ENCODE results near the gene IGDCC3.
"Not testable (repeated sequence)": the region's sequence is repeated elsewhere in the genome, so short reads cannot be mapped to it uniquely, and the experiment has no call there.

The IGDCC3 gene

GRCh38 chr15:65406424-65407000, 28.7 kb upstream of the IGDCC3 start:
- no peak for DNase-seq (ENCODE audit: low read depth, low spot score)

- no peak for DNase-seq (ENCODE audit: low read depth, low spot score)
Observed at GRCh38 chr15:65405791-65406423, 28.1 kb upstream of the IGDCC3 start.

- DNase-seq (ENCODE audit: low read depth, low spot score), result no peak
Observed at GRCh38 chr15:65404186-65404872, 26.5 kb upstream of the IGDCC3 start.

DNA sequence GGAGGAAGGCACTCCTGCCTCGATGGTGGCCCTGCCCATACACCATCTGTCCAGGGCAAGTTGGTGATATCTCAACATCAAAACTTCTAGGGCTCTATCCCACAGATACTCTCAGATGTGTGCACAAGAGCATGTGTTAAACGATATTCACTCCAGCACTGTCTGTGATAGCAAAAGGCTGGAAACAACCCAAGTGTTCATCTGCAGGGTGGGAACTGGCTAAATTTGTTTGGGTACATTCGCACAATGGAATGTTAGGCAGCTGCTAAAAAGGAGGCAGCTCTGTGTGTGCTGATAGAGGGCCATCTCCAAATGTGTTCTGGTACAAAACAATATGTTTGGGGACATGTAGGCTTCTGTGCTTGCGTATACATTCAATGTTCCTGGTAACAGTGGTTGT, 25.2 kb upstream of the IGDCC3 start:
- no peak for DNase-seq (ENCODE audit: low read depth, low spot score)

DNA sequence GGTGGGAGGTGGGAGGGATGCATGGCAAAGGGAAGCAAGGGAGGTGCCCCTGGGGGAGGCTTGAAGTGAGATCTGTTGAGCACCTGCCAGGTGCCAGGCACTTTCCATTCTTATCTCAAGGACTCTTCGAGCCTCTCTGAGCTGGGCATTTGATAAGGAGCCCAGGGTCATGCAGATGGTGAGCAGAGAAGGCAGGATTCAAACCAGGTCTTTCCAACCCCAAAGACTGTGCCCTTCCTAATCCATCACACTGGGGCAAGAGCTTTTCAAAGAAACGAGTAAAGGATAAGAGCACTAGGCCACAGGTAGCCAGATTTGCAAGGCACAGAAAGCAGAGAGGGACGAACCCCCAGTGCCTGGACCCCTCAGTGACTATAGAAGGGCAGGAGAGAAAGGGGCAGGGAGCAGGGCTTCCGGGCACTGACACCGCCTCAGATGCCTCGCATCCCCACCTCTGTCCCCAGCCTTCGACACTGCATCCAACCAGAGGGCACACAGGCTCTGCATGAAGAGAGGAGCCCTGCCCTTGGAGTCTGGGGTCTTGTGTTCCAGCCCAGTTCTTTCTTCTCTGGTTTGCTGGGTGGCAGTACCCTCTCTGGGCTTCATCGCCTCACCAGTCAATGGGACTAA, 23.9 kb upstream of the IGDCC3 start:
- no peak for DNase-seq (ENCODE audit: low read depth, low spot score)

GRCh38 chr15:65400760-65401610, 23.2 kb upstream of the IGDCC3 start:
- peak; percentile 22 for DNase-seq (ENCODE audit: low read depth, low spot score)

DNA sequence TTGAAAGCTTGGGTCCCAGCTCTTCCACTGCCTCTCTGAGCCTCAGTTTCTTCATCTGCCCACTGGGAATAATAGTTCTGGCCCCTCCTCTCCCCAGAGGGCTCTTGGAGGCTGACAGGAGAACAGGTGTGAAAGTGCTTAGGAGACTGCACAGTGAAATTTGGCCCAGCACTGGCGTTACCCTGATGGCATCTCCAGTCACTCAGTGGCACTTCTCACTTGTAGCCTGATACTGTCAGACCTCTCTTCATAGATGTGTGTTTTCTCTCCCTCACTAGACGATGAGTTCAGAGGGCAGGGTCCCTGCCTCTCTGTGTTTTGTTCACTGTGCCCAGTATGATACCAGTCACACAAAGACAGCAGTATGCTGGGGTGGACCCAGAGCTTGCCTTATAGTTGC, 22.2 kb upstream of the IGDCC3 start:
- DNase-seq (ENCODE audit: low read depth, low spot score), result no peak

DNA sequence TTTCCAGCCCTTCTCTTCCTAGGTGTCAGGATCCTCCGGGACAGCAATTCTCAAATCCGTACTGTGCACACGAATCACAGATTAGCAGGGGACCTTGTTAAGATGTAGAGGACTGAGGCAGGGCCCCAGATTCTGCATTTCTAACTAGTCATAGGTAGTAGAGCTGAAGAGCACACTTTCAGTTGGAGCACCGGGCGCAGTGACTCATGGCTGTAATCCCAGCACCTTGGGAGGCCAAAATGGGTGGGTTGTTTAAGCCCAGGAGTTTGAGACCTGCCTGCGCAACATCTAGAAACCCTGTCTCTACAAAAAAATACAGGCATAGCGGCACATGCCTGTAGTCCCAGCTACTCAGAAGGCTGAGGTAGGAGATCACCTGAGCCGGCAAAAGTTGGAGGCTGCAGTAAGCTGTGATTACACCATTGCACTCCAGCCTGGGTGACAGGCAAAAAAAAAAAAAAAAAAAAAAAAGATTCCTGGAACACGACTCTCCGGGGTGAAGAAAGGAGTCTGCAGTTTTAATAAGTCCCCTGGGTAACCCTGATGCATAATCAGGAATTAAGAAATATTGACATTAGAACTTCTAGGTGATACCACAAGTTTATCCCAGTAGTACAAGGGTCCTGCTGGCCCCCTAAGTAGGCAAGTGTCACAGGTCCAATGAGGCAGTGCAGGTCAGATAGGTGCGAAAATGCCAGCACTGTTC, 21.4 kb upstream of the IGDCC3 start:
- no peak for DNase-seq (ENCODE audit: low read depth, low spot score)

GRCh38 chr15:65398486-65398885, 20.7 kb upstream of the IGDCC3 start:
- DNase-seq (ENCODE audit: low read depth, low spot score), result not testable (repeated sequence)

- no peak for DNase-seq (ENCODE audit: low read depth, low spot score)
Observed at GRCh38 chr15:65396965-65397317, 19.1 kb upstream of the IGDCC3 start.

DNA sequence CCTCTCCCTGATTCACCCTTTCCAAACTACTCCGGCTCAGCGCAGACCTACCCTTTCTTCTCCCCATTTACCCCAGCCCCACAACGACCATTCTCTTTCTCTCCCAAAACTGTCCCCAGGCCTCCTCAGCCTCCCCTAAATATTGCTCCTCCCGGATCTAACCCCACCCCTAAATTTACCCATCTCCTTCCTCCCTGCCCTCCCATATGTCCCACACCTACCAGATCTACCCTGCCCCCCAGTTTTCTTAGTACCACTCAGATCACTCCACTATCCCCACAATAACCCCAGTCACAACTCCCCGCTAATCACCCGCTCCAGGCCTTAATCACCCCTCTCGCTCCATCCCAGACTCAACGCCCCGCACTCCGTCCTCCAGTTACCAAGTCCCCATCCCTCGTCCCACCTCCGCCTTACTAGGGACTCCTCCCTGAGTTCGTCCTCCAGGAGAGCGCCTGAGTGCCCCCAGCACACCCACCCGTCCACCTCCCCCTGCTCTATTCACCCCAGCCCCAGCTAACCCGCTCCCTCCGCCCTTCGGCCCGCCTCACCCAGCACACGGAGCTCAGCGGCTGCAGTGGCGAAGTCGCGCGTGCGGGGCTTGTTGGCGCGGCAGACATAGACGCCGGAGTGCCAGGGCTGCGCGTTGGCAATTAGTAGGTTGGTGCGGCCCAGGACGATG, 18.6 kb upstream of the IGDCC3 start:
- no peak for DNase-seq (ENCODE audit: low read depth, low spot score)

DNA sequence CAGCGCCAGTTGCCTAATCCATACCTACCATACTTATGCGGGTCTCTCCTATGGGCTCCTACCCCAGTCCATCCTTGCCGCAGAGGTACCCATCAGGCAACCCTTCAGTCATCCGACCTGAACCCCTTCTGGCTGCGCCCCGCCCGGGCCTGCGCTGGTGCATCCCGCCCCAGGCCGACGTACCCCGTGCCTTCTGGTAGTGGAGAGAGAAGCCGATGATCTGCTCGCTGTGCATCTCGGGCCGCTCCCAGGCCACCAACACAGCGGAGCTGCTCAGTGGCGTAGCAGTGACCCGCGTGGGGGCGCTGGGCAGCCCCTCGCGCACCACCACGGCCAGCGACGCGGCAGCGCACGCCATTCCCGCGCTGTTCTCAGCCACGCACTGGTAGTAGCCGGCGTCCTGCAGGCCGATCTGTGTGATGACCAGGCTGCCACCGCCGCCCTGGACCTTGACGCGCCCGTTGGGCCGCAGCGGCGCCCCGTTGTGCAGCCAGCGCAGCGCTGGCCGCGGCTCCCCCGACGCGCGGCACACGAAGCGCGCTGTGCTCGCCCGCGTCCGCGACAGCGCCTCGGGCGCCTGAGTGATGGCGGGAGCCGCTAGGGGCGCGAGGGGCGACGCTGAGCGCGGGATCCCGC, 17.9 kb upstream of the IGDCC3 start:
- DNase-seq (ENCODE audit: low read depth, low spot score), result no peak

GRCh38 chr15:65394936-65395335, 17.1 kb upstream of the IGDCC3 start:
- no peak for DNase-seq (ENCODE audit: low read depth, low spot score)

DNA sequence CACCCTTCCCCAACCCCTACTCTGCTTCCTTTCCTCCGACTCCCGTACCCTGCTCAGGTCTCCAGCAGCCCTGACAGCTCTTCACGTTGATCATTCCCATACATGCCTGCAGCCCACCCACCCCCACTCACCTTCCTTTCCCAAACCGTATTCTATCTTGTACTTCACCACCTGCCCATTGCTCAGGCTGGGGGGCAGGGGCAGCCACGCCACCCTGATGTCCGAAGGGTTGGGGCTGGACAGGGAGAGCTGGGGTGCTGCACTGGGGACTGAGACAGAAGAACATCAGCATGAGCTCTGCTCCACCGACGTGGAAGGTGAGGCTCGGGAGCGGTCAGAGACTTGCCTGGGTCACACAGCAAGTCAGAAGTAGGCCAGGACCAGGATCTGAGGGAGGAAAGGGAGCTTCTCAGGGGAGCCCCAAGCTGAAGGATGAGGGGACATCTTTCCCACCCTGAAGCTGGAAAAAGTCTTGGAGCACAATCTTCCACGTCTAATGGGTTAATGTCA, 16.5 kb upstream of the IGDCC3 start:
- no peak for DNase-seq (ENCODE audit: low read depth, low spot score)

GRCh38 chr15:65393557-65393956, 15.8 kb upstream of the IGDCC3 start:
- no peak for DNase-seq (ENCODE audit: low read depth, low spot score)

DNA sequence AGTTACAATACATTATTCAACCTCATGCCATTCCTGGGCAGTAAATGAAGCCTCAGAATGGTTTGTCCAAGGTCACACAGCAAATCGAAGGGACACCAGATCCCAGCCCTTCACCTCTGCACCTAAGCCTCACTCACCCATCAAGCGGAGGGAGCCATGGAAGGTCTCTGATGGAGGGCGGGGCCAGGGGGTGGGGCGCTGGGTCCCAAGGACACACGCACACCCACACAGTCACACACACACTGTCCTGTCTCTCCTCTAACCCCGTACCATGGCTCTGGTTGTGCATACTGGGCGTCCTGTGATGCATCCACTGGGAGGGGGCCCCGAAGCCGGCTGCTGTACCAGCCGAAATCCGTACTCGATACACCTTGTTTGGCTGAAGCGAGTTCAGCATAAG, 15.3 kb upstream of the IGDCC3 start:
- DNase-seq (ENCODE audit: low read depth, low spot score), result no peak

- DNase-seq (ENCODE audit: low read depth, low spot score), result no peak
Observed at GRCh38 chr15:65392368-65392767, 14.6 kb upstream of the IGDCC3 start.

DNA sequence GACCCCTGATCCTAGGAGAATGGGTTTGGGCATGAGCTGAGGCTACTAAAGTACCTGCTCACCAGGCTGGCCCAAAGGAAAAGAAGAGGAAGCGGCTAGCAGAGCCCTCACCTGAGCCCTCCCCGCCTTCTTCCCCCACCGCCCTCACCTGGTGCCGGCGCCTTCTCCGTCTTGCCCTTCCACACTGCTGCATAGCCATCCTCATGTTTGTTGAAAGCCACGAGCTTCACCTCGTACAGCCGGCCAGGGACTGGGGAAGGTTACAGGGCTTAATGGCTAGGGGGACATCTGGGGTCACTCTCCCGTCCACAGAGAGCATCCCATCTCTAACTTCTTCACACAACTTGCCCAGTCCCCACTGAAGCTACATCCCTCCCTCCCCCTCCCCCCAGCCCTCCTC, 13.9 kb upstream of the IGDCC3 start:
- no peak for DNase-seq (ENCODE audit: low read depth, low spot score)

GRCh38 chr15:65390447-65390846, 12.6 kb upstream of the IGDCC3 start:
- no peak for DNase-seq (ENCODE audit: low read depth, low spot score)

GRCh38 chr15:65389226-65389625, 11.4 kb upstream of the IGDCC3 start:
- no peak for DNase-seq (ENCODE audit: low read depth, low spot score)

Measured in activated CD4-positive, CD25-positive, alpha-beta regulatory T cell treated with anti-CD3 and anti-CD28 coated beads, Interleukin-2, amount 50 U/mL, for 16 hours (primary cell).